Neural progenitor cell (in vitro differentiated cells): ENCODE measurements around the gene SMC3.

ENCODE experiments used
- EZH2phosphoT487 ChIP-seq: fragments of 200-600 bp; sonication (generic); IDR thresholded peaks from 2 replicates; pipeline ENCODE4 v1.6.1; 2017; ENCODE audit warnings: antibody characterized with exemption
- TF ChIP-seq, protein P1 (sequence below): fragments of 200-600 bp; sonication (generic); IDR thresholded peaks from 2 replicates; pipeline ENCODE4 v1.5.1; 2017; ENCODE audit warnings: antibody characterized with exemption, mild to moderate bottlenecking

DNA sequence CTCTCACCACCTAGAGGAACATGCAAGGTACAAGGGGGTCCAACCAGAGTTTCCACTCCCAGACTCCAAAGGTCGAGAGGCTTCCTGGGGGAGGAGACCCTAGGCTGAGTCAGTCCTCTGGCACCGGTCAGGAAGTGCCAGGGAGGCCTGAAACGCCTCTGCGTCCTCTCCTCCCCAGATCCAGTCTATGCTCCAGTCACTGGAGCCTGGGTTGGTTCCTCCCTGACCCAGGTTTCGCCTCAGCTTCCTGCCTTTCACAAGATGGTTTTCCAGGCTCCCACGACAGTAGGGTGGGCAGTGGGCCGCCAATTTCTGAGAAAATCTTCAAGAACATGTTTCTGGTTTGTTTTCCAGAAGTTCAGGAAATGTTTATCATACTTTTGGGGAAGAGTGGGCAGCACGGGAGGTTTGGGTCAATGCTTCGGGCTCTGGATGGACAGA is 39.7 kb upstream of the SMC3 start:
- TF ChIP-seq, protein P1, sequence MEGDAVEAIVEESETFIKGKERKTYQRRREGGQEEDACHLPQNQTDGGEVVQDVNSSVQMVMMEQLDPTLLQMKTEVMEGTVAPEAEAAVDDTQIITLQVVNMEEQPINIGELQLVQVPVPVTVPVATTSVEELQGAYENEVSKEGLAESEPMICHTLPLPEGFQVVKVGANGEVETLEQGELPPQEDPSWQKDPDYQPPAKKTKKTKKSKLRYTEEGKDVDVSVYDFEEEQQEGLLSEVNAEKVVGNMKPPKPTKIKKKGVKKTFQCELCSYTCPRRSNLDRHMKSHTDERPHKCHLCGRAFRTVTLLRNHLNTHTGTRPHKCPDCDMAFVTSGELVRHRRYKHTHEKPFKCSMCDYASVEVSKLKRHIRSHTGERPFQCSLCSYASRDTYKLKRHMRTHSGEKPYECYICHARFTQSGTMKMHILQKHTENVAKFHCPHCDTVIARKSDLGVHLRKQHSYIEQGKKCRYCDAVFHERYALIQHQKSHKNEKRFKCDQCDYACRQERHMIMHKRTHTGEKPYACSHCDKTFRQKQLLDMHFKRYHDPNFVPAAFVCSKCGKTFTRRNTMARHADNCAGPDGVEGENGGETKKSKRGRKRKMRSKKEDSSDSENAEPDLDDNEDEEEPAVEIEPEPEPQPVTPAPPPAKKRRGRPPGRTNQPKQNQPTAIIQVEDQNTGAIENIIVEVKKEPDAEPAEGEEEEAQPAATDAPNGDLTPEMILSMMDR, result no peak
- no peak for TF ChIP-seq EZH2phosphoT487
